ENCODE results near the gene DFFA.
"Not testable (repeated sequence)": the region's sequence is repeated elsewhere in the genome, so short reads cannot be mapped to it uniquely, and the experiment has no call there.

The DFFA gene

GRCh38 chr1:10457875-10458274, 14.5 kb downstream of the DFFA start:
- TF ChIP-seq CTCF (conservative IDR thresholded peaks at IDR 0.05; ENCODE audit: low read length), result no peak
- DNase-seq (ENCODE audit: low read depth), result peak; percentile 4
- no peak overlapping the region for H3K4me3 ChIP-seq (ENCODE audit: low read length)

- DNase-seq (ENCODE audit: low read depth); H3K4me3 ChIP-seq (ENCODE audit: low read length): not testable (repeated sequence)
Measured at GRCh38 chr1:10457462-10457861, 14.9 kb downstream of the DFFA start.

GRCh38 chr1:10456661-10457060, 15.7 kb downstream of the DFFA start:
- peak; percentile 17 for DNase-seq (ENCODE audit: low read depth)
- H3K4me3 ChIP-seq (ENCODE audit: low read length), result no peak overlapping the region
- no peak for TF ChIP-seq CTCF (conservative IDR thresholded peaks at IDR 0.05; ENCODE audit: low read length)

GRCh38 chr1:10456048-10456447, 16.3 kb downstream of the DFFA start:
- DNase-seq (ENCODE audit: low read depth), result no peak

GRCh38 chr1:10451287-10451686, 21.0 kb downstream of the DFFA start:
- DNase-seq (ENCODE audit: low read depth), result peak; percentile 79
- TF ChIP-seq CTCF (conservative IDR thresholded peaks at IDR 0.05; ENCODE audit: low read length), result no peak
- H3K4me3 ChIP-seq (ENCODE audit: low read length), result peak overlapping the region; percentile 44

More at GRCh38 chr1:10456048-10456447, 16.3 kb downstream of the DFFA start:
- no peak for TF ChIP-seq CTCF (conservative IDR thresholded peaks at IDR 0.05; ENCODE audit: low read length)
- H3K4me3 ChIP-seq (ENCODE audit: low read length), result no peak overlapping the region

- no peak for DNase-seq (ENCODE audit: low read depth)
- TF ChIP-seq CTCF (conservative IDR thresholded peaks at IDR 0.05; ENCODE audit: low read length), result no peak
- H3K4me3 ChIP-seq (ENCODE audit: low read length), result peak overlapping the region; percentile 40
Measured at GRCh38 chr1:10450836-10451235, 21.5 kb downstream of the DFFA start.

- TF ChIP-seq CTCF (conservative IDR thresholded peaks at IDR 0.05; ENCODE audit: low read length), result no peak
- no peak for DNase-seq (ENCODE audit: low read depth)
- no peak overlapping the region for H3K4me3 ChIP-seq (ENCODE audit: low read length)
Measured at GRCh38 chr1:10450156-10450814, 22.0 kb downstream of the DFFA start.

All from AG10803 (cell line).